Measurements from ENCODE around the gene NOX4. TPM values are rescaled to one million over a fixed set of nuclear protein-coding genes. Genes with fewer than 3 reads are reported as not detected.
"Not testable (repeated sequence)": the region's sequence is repeated elsewhere in the genome, so short reads cannot be mapped to it uniquely, and the experiment has no call there.

The NOX4 gene
- total and polyA plus RNA-seq, 2 experiments from 2014 or later, result 0.74 to 1.1 TPM

- Histone ChIP-seq H3K36me3 (no peaks in the 10 kb centered on the region), H3K27me3 (no peaks in the 10 kb centered on the region), H3K4me3 (peak overlapping the region; percentile 3), H3K27ac (no peak overlapping the region), H3K9me3 (ENCODE audit: low read depth) (no peaks in the 10 kb centered on the region), H3K4me1 (ENCODE audit: low read depth) (no peaks in the 10 kb centered on the region)
- TF ChIP-seq CTCF (IDR thresholded peaks at IDR 0.05; ENCODE audit: low read depth, low read length), result no peak
- peak; percentile 14 to 43 for DNase-seq (ENCODE audit: low read depth in 1 of 2, low spot score in 1 of 2)
Observed at GRCh38 chr11:89293965-89294679, 197.1 kb downstream of the NOX4 start.

- not testable (repeated sequence) for H3K9me3 ChIP-seq (ENCODE audit: low read depth); H3K27ac ChIP-seq; H3K4me1 ChIP-seq (ENCODE audit: low read depth); H3K4me3 ChIP-seq; H3K36me3 ChIP-seq; H3K27me3 ChIP-seq; DNase-seq (ENCODE audit: low read depth in 1 of 2, low spot score in 1 of 2)
Observed at GRCh38 chr11:89288004-89288403, 203.2 kb downstream of the NOX4 start.

- H3K27ac ChIP-seq; H3K4me1 ChIP-seq (ENCODE audit: low read depth); DNase-seq (ENCODE audit: low read depth in 1 of 2, low spot score in 1 of 2); H3K4me3 ChIP-seq; H3K27me3 ChIP-seq; H3K9me3 ChIP-seq (ENCODE audit: low read depth); H3K36me3 ChIP-seq: not testable (repeated sequence)
Observed at GRCh38 chr11:89286601-89287000, 204.6 kb downstream of the NOX4 start.

- H3K36me3 ChIP-seq; DNase-seq (ENCODE audit: low read depth in 1 of 2, low spot score in 1 of 2); H3K27ac ChIP-seq; H3K9me3 ChIP-seq (ENCODE audit: low read depth); H3K4me3 ChIP-seq; H3K27me3 ChIP-seq; H3K4me1 ChIP-seq (ENCODE audit: low read depth): not testable (repeated sequence)
Observed at GRCh38 chr11:89281032-89281677, 210.0 kb downstream of the NOX4 start.

- Histone ChIP-seq H3K27ac (no peak overlapping the region), H3K27me3 (no peaks in the 10 kb centered on the region), H3K36me3 (no peaks in the 10 kb centered on the region), H3K4me1 (ENCODE audit: low read depth) (peaks cover 5% of the 10 kb centered on the region), H3K4me3 (no peak overlapping the region), H3K9me3 (ENCODE audit: low read depth) (no peaks in the 10 kb centered on the region)
- DNase-seq (ENCODE audit: low read depth in 1 of 2, low spot score in 1 of 2), result no peak
- TF ChIP-seq CTCF (IDR thresholded peaks at IDR 0.05; ENCODE audit: low read depth, low read length), result no peak
Observed at GRCh38 chr11:89279176-89279575, 212.0 kb downstream of the NOX4 start.

GRCh38 chr11:89275966-89276365 is 215.2 kb downstream of the NOX4 start:
- no peak for TF ChIP-seq CTCF (IDR thresholded peaks at IDR 0.05; ENCODE audit: low read depth, low read length)
- H3K36me3 ChIP-seq, result no peaks in the 10 kb centered on the region
- no peaks in the 10 kb centered on the region for H3K9me3 ChIP-seq (ENCODE audit: low read depth)
- no peaks in the 10 kb centered on the region for H3K27me3 ChIP-seq
- DNase-seq (ENCODE audit: low read depth in 1 of 2, low spot score in 1 of 2), result no peak
- H3K4me1 ChIP-seq (ENCODE audit: low read depth), result peaks cover 5% of the 10 kb centered on the region
- H3K4me3 ChIP-seq, result no peak overlapping the region
- no peak overlapping the region for H3K27ac ChIP-seq

Other genes with a start within 250 kb of the NOX4 start
- gene TRIM77, start 218.9 kb upstream of the NOX4 start, total RNA-seq, result not detected in 2 replicates
- not detected in 2 replicates for gene TRIM77, start 218.9 kb upstream of the NOX4 start, polyA plus RNA-seq

Data from cardiac muscle cell (in vitro differentiated cells and primary cell).